ENCODE data around the gene RIPK3.
"Not testable (repeated sequence)": the region's sequence is repeated elsewhere in the genome, so short reads cannot be mapped to it uniquely, and the experiment has no call there.

Gene RIPK3

GRCh38 chr14:24360281-24360680 lies 20.5 kb upstream of the RIPK3 start:
- Histone ChIP-seq H3K9me3 (ENCODE audit: insufficient read depth, low read depth, low read length) (no peaks in the 10 kb centered on the region), H3K4me3 (ENCODE audit: low read length) (no peak overlapping the region), H3K9ac (ENCODE audit: low read depth, low read length) (no peak overlapping the region), H3K27ac (ENCODE audit: low read length) (no peak overlapping the region), H3K27me3 (ENCODE audit: insufficient read depth, low read length) (peaks cover 68% of the 10 kb centered on the region), H3K36me3 (ENCODE audit: insufficient read depth, low read depth, low read length) (no peaks in the 10 kb centered on the region), H3K4me1 (ENCODE audit: insufficient read depth, low read length) (peaks cover 3% of the 10 kb centered on the region; the same call in 1 of the 2 replicates)

GRCh38 chr14:24356208-24356607 lies 16.4 kb upstream of the RIPK3 start:
- no peak overlapping the region for H3K9ac ChIP-seq (ENCODE audit: low read depth, low read length)
- H3K4me1 ChIP-seq (ENCODE audit: insufficient read depth, low read length): no peaks in the 10 kb centered on the region
- peaks cover 72% of the 10 kb centered on the region for H3K27me3 ChIP-seq (ENCODE audit: insufficient read depth, low read length)
- no peak overlapping the region for H3K4me3 ChIP-seq (ENCODE audit: low read length)
- H3K36me3 ChIP-seq (ENCODE audit: insufficient read depth, low read depth, low read length): no peaks in the 10 kb centered on the region
- H3K9me3 ChIP-seq (ENCODE audit: insufficient read depth, low read depth, low read length): no peaks in the 10 kb centered on the region
- H3K27ac ChIP-seq (ENCODE audit: low read length): no peak overlapping the region

- no peaks in the 10 kb centered on the region for H3K36me3 ChIP-seq (ENCODE audit: insufficient read depth, low read depth, low read length)
- H3K27ac ChIP-seq (ENCODE audit: low read length): no peak overlapping the region
- no peaks in the 10 kb centered on the region for H3K9me3 ChIP-seq (ENCODE audit: insufficient read depth, low read depth, low read length)
- H3K4me3 ChIP-seq (ENCODE audit: low read length): no peak overlapping the region
- H3K4me1 ChIP-seq (ENCODE audit: insufficient read depth, low read length): no peaks in the 10 kb centered on the region
- peaks cover 72% of the 10 kb centered on the region for H3K27me3 ChIP-seq (ENCODE audit: insufficient read depth, low read length)
- H3K9ac ChIP-seq (ENCODE audit: low read depth, low read length): no peak overlapping the region
These were observed 15.2 kb upstream of the RIPK3 start for GRCh38 chr14:24355009-24355408.

GRCh38 chr14:24354482-24354825 lies 14.7 kb upstream of the RIPK3 start:
- peaks cover 72% of the 10 kb centered on the region for H3K27me3 ChIP-seq (ENCODE audit: insufficient read depth, low read length)

GRCh38 chr14:24353559-24354481 lies 14.0 kb upstream of the RIPK3 start:
- H3K4me3 ChIP-seq (ENCODE audit: low read length): no peak overlapping the region
- H3K4me1 ChIP-seq (ENCODE audit: insufficient read depth, low read length): no peaks in the 10 kb centered on the region
- no peaks in the 10 kb centered on the region for H3K9me3 ChIP-seq (ENCODE audit: insufficient read depth, low read depth, low read length)
- no peak overlapping the region for H3K9ac ChIP-seq (ENCODE audit: low read depth, low read length)
- no peaks in the 10 kb centered on the region for H3K36me3 ChIP-seq (ENCODE audit: insufficient read depth, low read depth, low read length)
- no peak overlapping the region for H3K27ac ChIP-seq (ENCODE audit: low read length)
- peaks cover 78% of the 10 kb centered on the region for H3K27me3 ChIP-seq (ENCODE audit: insufficient read depth, low read length)

More at GRCh38 chr14:24354482-24354825, 14.7 kb upstream of the RIPK3 start:
- not testable (repeated sequence) for H3K36me3 ChIP-seq (ENCODE audit: insufficient read depth, low read depth, low read length); H3K27ac ChIP-seq (ENCODE audit: low read length); H3K4me3 ChIP-seq (ENCODE audit: low read length); H3K9me3 ChIP-seq (ENCODE audit: insufficient read depth, low read depth, low read length); H3K4me1 ChIP-seq (ENCODE audit: insufficient read depth, low read length); H3K9ac ChIP-seq (ENCODE audit: low read depth, low read length)

GRCh38 chr14:24351517-24351916 lies 11.7 kb upstream of the RIPK3 start:
- H3K9me3 ChIP-seq (ENCODE audit: insufficient read depth, low read depth, low read length): no peaks in the 10 kb centered on the region
- H3K9ac ChIP-seq (ENCODE audit: low read depth, low read length): no peak overlapping the region
- H3K4me3 ChIP-seq (ENCODE audit: low read length): no peak overlapping the region
- H3K36me3 ChIP-seq (ENCODE audit: insufficient read depth, low read depth, low read length): no peaks in the 10 kb centered on the region
- no peaks in the 10 kb centered on the region for H3K4me1 ChIP-seq (ENCODE audit: insufficient read depth, low read length)
- no peak overlapping the region for H3K27ac ChIP-seq (ENCODE audit: low read length)
- peaks cover 77% of the 10 kb centered on the region for H3K27me3 ChIP-seq (ENCODE audit: insufficient read depth, low read length)

- no peak overlapping the region for H3K4me3 ChIP-seq (ENCODE audit: low read length)
- no peaks in the 10 kb centered on the region for H3K4me1 ChIP-seq (ENCODE audit: insufficient read depth, low read length)
- H3K36me3 ChIP-seq (ENCODE audit: insufficient read depth, low read depth, low read length): no peaks in the 10 kb centered on the region
- H3K9me3 ChIP-seq (ENCODE audit: insufficient read depth, low read depth, low read length): no peaks in the 10 kb centered on the region
- H3K27ac ChIP-seq (ENCODE audit: low read length): no peak overlapping the region
- H3K27me3 ChIP-seq (ENCODE audit: insufficient read depth, low read length): peaks cover 75% of the 10 kb centered on the region
- H3K9ac ChIP-seq (ENCODE audit: low read depth, low read length): no peak overlapping the region
These were observed 10.0 kb upstream of the RIPK3 start for GRCh38 chr14:24349742-24350141.

GRCh38 chr14:24348186-24348585 lies 8.4 kb upstream of the RIPK3 start:
- Histone ChIP-seq H3K36me3 (ENCODE audit: insufficient read depth, low read depth, low read length) (no peaks in the 10 kb centered on the region), H3K9me3 (ENCODE audit: insufficient read depth, low read depth, low read length) (no peaks in the 10 kb centered on the region), H3K4me3 (ENCODE audit: low read length) (no peak overlapping the region), H3K27me3 (ENCODE audit: insufficient read depth, low read length) (peaks cover 80% of the 10 kb centered on the region), H3K4me1 (ENCODE audit: insufficient read depth, low read length) (no peaks in the 10 kb centered on the region), H3K9ac (ENCODE audit: low read depth, low read length) (no peak overlapping the region), H3K27ac (ENCODE audit: low read length) (no peak overlapping the region)

- H3K4me1 ChIP-seq (ENCODE audit: insufficient read depth, low read length): no peaks in the 10 kb centered on the region
- no peak overlapping the region for H3K9ac ChIP-seq (ENCODE audit: low read depth, low read length)
- peaks cover 80% of the 10 kb centered on the region for H3K27me3 ChIP-seq (ENCODE audit: insufficient read depth, low read length)
- no peaks in the 10 kb centered on the region for H3K36me3 ChIP-seq (ENCODE audit: insufficient read depth, low read depth, low read length)
- H3K27ac ChIP-seq (ENCODE audit: low read length): no peak overlapping the region
- H3K4me3 ChIP-seq (ENCODE audit: low read length): no peak overlapping the region
- H3K9me3 ChIP-seq (ENCODE audit: insufficient read depth, low read depth, low read length): no peaks in the 10 kb centered on the region
These were observed 7.3 kb upstream of the RIPK3 start for GRCh38 chr14:24347134-24347533.

- Histone ChIP-seq H3K27me3 (ENCODE audit: insufficient read depth, low read length) (peaks cover 78% of the 10 kb centered on the region), H3K27ac (ENCODE audit: low read length) (no peak overlapping the region), H3K4me1 (ENCODE audit: insufficient read depth, low read length) (no peaks in the 10 kb centered on the region; the same call in 1 of the 2 replicates), H3K4me3 (ENCODE audit: low read length) (no peak overlapping the region), H3K9me3 (ENCODE audit: insufficient read depth, low read depth, low read length) (no peaks in the 10 kb centered on the region), H3K9ac (ENCODE audit: low read depth, low read length) (no peak overlapping the region), H3K36me3 (ENCODE audit: insufficient read depth, low read depth, low read length) (no peaks in the 10 kb centered on the region)
These were observed 4.2 kb upstream of the RIPK3 start for GRCh38 chr14:24343795-24344660.

GRCh38 chr14:24342889-24343288 lies 3.1 kb upstream of the RIPK3 start:
- H3K27ac ChIP-seq (ENCODE audit: low read length): no peak overlapping the region
- no peak overlapping the region for H3K9ac ChIP-seq (ENCODE audit: low read depth, low read length)
- no peak overlapping the region for H3K4me3 ChIP-seq (ENCODE audit: low read length)
- H3K9me3 ChIP-seq (ENCODE audit: insufficient read depth, low read depth, low read length): no peaks in the 10 kb centered on the region
- no peaks in the 10 kb centered on the region for H3K36me3 ChIP-seq (ENCODE audit: insufficient read depth, low read depth, low read length)
- peaks cover 82% of the 10 kb centered on the region for H3K27me3 ChIP-seq (ENCODE audit: insufficient read depth, low read length)
- no peaks in the 10 kb centered on the region; the same call in 1 of the 2 replicates for H3K4me1 ChIP-seq (ENCODE audit: insufficient read depth, low read length)
